ENCODE measurements around the gene HTR3E. TPM values are rescaled to one million over a fixed set of nuclear protein-coding genes. Genes with fewer than 3 reads are reported as not detected.

Gene HTR3E
- total RNA-seq, 1 experiment from 2014 or later = not detected

- H3K27ac ChIP-seq (ENCODE audit: insufficient read length, low read depth, low read length) = no peak overlapping the region
- no peak overlapping the region for H2BK5ac ChIP-seq (ENCODE audit: insufficient read length, low read length)
- peak overlapping the region in 1 of 3 experiments; percentile 29; a peak in 1 of 7 replicates for H3K27ac Mint-ChIP-seq
- H2BK120ac ChIP-seq (ENCODE audit: low read depth, low read length, poor library complexity, severe bottlenecking) = no peak overlapping the region
- no peak overlapping the region for H2BK15ac ChIP-seq (ENCODE audit: low read depth, low read length)
- no peaks in the 10 kb centered on the region for H3K27me3 ChIP-seq (ENCODE audit: insufficient read depth, low read length)
- DNase-seq = no peak
- peaks cover 2 to 7% (median 2%) of the 10 kb centered on the region in 3 experiments; a peak in 4 of 7 replicates for H3K36me3 Mint-ChIP-seq (ENCODE audit: insufficient read depth in 1 of 3, low read depth in 3 of 3)
- no peak overlapping the region for H3K4ac ChIP-seq (ENCODE audit: low read depth, low read length)
- H3T11ph ChIP-seq (ENCODE audit: low read length) = no peak overlapping the region
- no peak overlapping the region for H2AFZ ChIP-seq (ENCODE audit: low read length)
- no peaks in the 10 kb centered on the region for H3K79me1 ChIP-seq (ENCODE audit: insufficient read depth, low read depth, low read length, poor library complexity, severe bottlenecking)
- H2BK12ac ChIP-seq (ENCODE audit: insufficient read length, low read depth, low read length) = no peak overlapping the region
- no peak overlapping the region for H3K14ac ChIP-seq (ENCODE audit: insufficient read depth, low read length)
- no peak overlapping the region for H2AK5ac ChIP-seq (ENCODE audit: insufficient read length, low read length)
- H3K23ac ChIP-seq (ENCODE audit: insufficient read length, low read depth, low read length) = no peak overlapping the region
- peaks cover 5 to 7% of the 10 kb centered on the region in 2 experiments for H3K4me1 Mint-ChIP-seq
- no peak overlapping the region for H3K18ac ChIP-seq (ENCODE audit: insufficient read length, low read depth, low read length)
- H3K9ac ChIP-seq (ENCODE audit: extremely low read depth, insufficient read length, low read length) = no peak overlapping the region
- no peak overlapping the region for H3K4me2 ChIP-seq (ENCODE audit: insufficient read depth, insufficient read length, low read length)
- no peaks in the 10 kb centered on the region for H3K79me2 ChIP-seq (ENCODE audit: insufficient read depth, low read length)
- no peak overlapping the region for H4K5ac ChIP-seq (ENCODE audit: insufficient read length, low read depth, low read length)
- peaks cover 9% of the 10 kb centered on the region in 2 experiments for H3K9me3 Mint-ChIP-seq
- no peak for TF ChIP-seq CTCF (conservative IDR thresholded peaks at IDR 0.05)
- no peak overlapping the region for H3K56ac ChIP-seq (ENCODE audit: insufficient read length, low read depth, low read length)
- WGBS (ENCODE audit: extremely low coverage, insufficient read length, low lambda C conversion rate) = no CpG with 5 or more reads among the region's 4 CpGs
- no peaks in the 10 kb centered on the region for H3K4me1 ChIP-seq (ENCODE audit: insufficient read depth, low read length)
- no peak overlapping the region for H3K4me3 Mint-ChIP-seq
- H4K91ac ChIP-seq (ENCODE audit: insufficient read length, low read depth, low read length) = no peak overlapping the region
- 0 out of 2 replicates have a peak, but pooled peaks cover 1% of the 10 kb centered on the region for H3K27me3 Mint-ChIP-seq (ENCODE audit: low read depth)
- no peaks in the 10 kb centered on the region for H3K9me3 ChIP-seq (ENCODE audit: control insufficient read depth, low read depth, low read length)
- no peaks in the 10 kb centered on the region for H3K23me2 ChIP-seq (ENCODE audit: insufficient read length, low read depth, low read length, poor library complexity, severe bottlenecking)
- no peak overlapping the region for H2BK20ac ChIP-seq (ENCODE audit: low read depth, low read length, poor library complexity, severe bottlenecking)
- H4K8ac ChIP-seq (replicated peaks; ENCODE audit: insufficient read length, low read depth, low read length) = no peak overlapping the region
- H4K20me1 ChIP-seq (ENCODE audit: control insufficient read depth, insufficient read depth, insufficient read length) = no peaks in the 10 kb centered on the region
Measured at GRCh38 chr3:184073621-184074020, 23.2 kb upstream of the HTR3E start.
